Kidney epithelial cell (primary cell): ENCODE data around the gene RTN4. TPM values are rescaled to one million over a fixed set of nuclear protein-coding genes. Genes with fewer than 3 reads are reported as not detected.

Experiments
- DNase-seq: peaks from one replicate; pipeline ENCODE4 v3.0.0-alpha.2; 2010; ENCODE audit warnings: low read depth
- H3K27me3 ChIP-seq: 2 replicates; pipeline ENCODE4 v1.6.0; 2011; ENCODE audit warnings: low read length; ENCODE audit not compliant: control insufficient read depth, insufficient read depth
- H3K36me3 ChIP-seq: 2 replicates; pipeline ENCODE4 v1.5.1; 2011; ENCODE audit warnings: low read length; ENCODE audit not compliant: control insufficient read depth, insufficient read depth
- H3K4me3 ChIP-seq: 2 replicates; pipeline ENCODE4 v1.5.1; 2011; ENCODE audit warnings: low read depth, mild to moderate bottlenecking, control low read depth, low read length
- CTCF ChIP-seq: IDR thresholded peaks from 2 replicates; pipeline ENCODE4 v1.5.1; 2011; ENCODE audit warnings: mild to moderate bottlenecking, moderate library complexity, low read length, control low read depth, inconsistent platforms; ENCODE audit not compliant: insufficient read depth, poor library complexity, severe bottlenecking
- total RNA-seq: library from RNA; depleted of rRNA; stranded (reverse); fragments of >200 nt; gene quantifications from 2 replicates; pipeline ENCODE4 v1.2.3, GENCODE V29; 2015

Gene RTN4
- total RNA-seq, 1 donor from 2014 or later = 382 TPM

GRCh38 chr2:54983345-54984220, 66.7 kb downstream of the RTN4 start:
- Histone ChIP-seq H3K36me3 (no peaks in the 10 kb centered on the region), H3K4me3 (no peak overlapping the region), H3K27me3 (no peaks in the 10 kb centered on the region)
- no peak for DNase-seq
- TF ChIP-seq CTCF = no peak

- no peak for DNase-seq
- no peak for TF ChIP-seq CTCF
- Histone ChIP-seq H3K4me3 (no peak overlapping the region), H3K27me3 (no peaks in the 10 kb centered on the region), H3K36me3 (no peaks in the 10 kb centered on the region)
Measured at GRCh38 chr2:54981385-54981784, 68.9 kb downstream of the RTN4 start.

- H3K4me3 ChIP-seq = no peak overlapping the region
- no peaks in the 10 kb centered on the region for H3K27me3 ChIP-seq
- DNase-seq = no peak
- no peak for TF ChIP-seq CTCF
- H3K36me3 ChIP-seq = no peaks in the 10 kb centered on the region
Measured at GRCh38 chr2:54979321-54980044, 70.8 kb downstream of the RTN4 start.

- Histone ChIP-seq H3K4me3 (no peak overlapping the region), H3K36me3 (no peaks in the 10 kb centered on the region), H3K27me3 (no peaks in the 10 kb centered on the region)
- TF ChIP-seq CTCF = no peak
- DNase-seq = no peak
Measured at GRCh38 chr2:54977149-54977548, 73.1 kb downstream of the RTN4 start.

GRCh38 chr2:54975598-54976492, 74.4 kb downstream of the RTN4 start:
- no peaks in the 10 kb centered on the region for H3K27me3 ChIP-seq
- H3K4me3 ChIP-seq = no peak overlapping the region
- no peak for DNase-seq
- TF ChIP-seq CTCF = no peak
- H3K36me3 ChIP-seq = no peaks in the 10 kb centered on the region
